IMR-90 (cell line): Measurements from ENCODE around the gene SLIT3.

Source experiments
- BHLHE40 ChIP-seq: fragments of 150-350 bp; IDR thresholded peaks from 2 replicates; pipeline ENCODE4 v1.6.1; 2016; ENCODE audit warnings: mild to moderate bottlenecking, low read depth, low read length
- CHD1 ChIP-seq: IDR thresholded peaks from 2 replicates; pipeline ENCODE4 v1.6.1; 2012; ENCODE audit warnings: low read depth, low read length, improper control_type of control experiment
- FOS ChIP-seq: fragments of 150-350 bp; IDR thresholded peaks from 2 replicates; pipeline ENCODE4 v1.6.1; 2016; ENCODE audit warnings: low read depth, low read length
- MAFK ChIP-seq: IDR thresholded peaks from 2 replicates; pipeline ENCODE4 v1.6.1; 2012; ENCODE audit warnings: low read depth, low read length, improper control_type of control experiment
- MAZ ChIP-seq: IDR thresholded peaks from 2 replicates; pipeline ENCODE4 v1.6.1; 2012; ENCODE audit warnings: low read depth, mild to moderate bottlenecking, low read length, improper control_type of control experiment, moderate library complexity, borderline replicate concordance
- MXI1 ChIP-seq: IDR thresholded peaks from 2 replicates; pipeline ENCODE4 v1.6.1; 2012; ENCODE audit warnings: low read depth, mild to moderate bottlenecking, low read length, moderate library complexity, borderline replicate concordance
- POLR2A ChIP-seq: IDR thresholded peaks from 2 replicates; pipeline ENCODE4 v1.6.1; 2012; ENCODE audit warnings: mild to moderate bottlenecking, low read depth, low read length
- RAD21 ChIP-seq: IDR thresholded peaks from 2 replicates; pipeline ENCODE4 v1.6.1; 2012; ENCODE audit warnings: low read length, improper control_type of control experiment
- RCOR1 ChIP-seq: IDR thresholded peaks from 2 replicates; pipeline ENCODE4 v1.6.1; 2012; ENCODE audit warnings: mild to moderate bottlenecking, low read length, improper control_type of control experiment; ENCODE audit not compliant: insufficient replicate concordance
- RFX5 ChIP-seq: IDR thresholded peaks from 2 replicates; pipeline ENCODE4 v1.8.0; 2012; ENCODE audit warnings: low read depth, mild to moderate bottlenecking, low read length, moderate library complexity
- SMC3 ChIP-seq: fragments of 150-350 bp; IDR thresholded peaks from 2 replicates; pipeline ENCODE4 v1.6.1; 2016; ENCODE audit warnings: low read depth, mild to moderate bottlenecking, antibody characterized with exemption, low read length, moderate library complexity
- TF ChIP-seq, protein P1 (sequence below): conservative IDR thresholded peaks from 2 replicates; pipeline ENCODE4 v1.5.1; 2012; ENCODE audit warnings: mild to moderate bottlenecking, low read depth, low read length, improper control_type of control experiment
- TF ChIP-seq, protein P2 (sequence below): fragments of 150-350 bp; IDR thresholded peaks from 2 replicates; pipeline ENCODE4 v1.6.1; 2017; ENCODE audit warnings: mild to moderate bottlenecking, antibody characterized with exemption, low read length, low read depth
- TF ChIP-seq, protein P3 (sequence below): fragments of 150-350 bp; IDR thresholded peaks from 2 replicates; pipeline ENCODE4 v1.6.1; 2016; ENCODE audit warnings: low read depth, mild to moderate bottlenecking, low read length, moderate library complexity, borderline replicate concordance

DNA sequence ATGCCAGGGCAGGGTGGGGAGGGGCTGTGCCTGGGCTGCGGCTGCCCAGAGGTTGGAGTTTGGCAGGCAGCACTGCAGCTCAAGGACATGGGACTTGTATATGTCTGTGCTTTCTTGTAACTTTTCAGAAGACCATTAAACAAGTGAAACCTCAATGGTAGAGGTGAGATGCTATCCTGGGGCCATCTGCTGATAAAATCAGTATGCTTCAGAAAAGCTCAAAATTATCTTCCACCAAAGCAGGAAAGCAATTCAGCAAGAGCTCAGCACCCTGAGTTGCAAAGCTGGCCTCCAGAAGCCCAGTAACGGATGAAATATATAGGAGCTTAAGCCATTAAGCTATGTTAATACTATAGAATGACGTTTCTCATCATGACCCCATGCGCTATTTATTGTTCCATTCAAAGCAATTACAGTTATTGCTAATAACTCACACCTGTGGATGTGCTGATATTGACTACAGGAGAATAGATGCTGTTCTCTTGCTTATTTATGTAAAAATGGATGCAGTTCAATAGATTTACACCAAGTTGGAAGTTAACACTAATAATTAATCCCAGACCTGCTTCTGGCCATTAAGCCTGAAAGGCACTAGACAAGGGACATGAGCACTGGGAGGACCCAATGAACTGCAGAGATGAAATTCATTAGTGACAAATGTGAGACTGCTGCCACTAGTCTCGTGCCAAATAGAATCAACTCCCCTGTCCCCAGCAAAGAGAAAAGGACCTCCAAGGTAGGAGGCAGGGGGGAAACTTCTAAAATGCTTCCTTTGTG, 405.5 kb downstream of the SLIT3 start:
- no peak for TF ChIP-seq RAD21
- TF ChIP-seq SMC3 = no peak
- no peak for TF ChIP-seq MAFK
- no peak for TF ChIP-seq POLR2A
- no peak for TF ChIP-seq RFX5
- no peak for TF ChIP-seq FOS
- TF ChIP-seq, protein P1, sequence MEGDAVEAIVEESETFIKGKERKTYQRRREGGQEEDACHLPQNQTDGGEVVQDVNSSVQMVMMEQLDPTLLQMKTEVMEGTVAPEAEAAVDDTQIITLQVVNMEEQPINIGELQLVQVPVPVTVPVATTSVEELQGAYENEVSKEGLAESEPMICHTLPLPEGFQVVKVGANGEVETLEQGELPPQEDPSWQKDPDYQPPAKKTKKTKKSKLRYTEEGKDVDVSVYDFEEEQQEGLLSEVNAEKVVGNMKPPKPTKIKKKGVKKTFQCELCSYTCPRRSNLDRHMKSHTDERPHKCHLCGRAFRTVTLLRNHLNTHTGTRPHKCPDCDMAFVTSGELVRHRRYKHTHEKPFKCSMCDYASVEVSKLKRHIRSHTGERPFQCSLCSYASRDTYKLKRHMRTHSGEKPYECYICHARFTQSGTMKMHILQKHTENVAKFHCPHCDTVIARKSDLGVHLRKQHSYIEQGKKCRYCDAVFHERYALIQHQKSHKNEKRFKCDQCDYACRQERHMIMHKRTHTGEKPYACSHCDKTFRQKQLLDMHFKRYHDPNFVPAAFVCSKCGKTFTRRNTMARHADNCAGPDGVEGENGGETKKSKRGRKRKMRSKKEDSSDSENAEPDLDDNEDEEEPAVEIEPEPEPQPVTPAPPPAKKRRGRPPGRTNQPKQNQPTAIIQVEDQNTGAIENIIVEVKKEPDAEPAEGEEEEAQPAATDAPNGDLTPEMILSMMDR = no peak
- no peak for TF ChIP-seq BHLHE40
- TF ChIP-seq MXI1 = no peak
- TF ChIP-seq, protein P2, sequence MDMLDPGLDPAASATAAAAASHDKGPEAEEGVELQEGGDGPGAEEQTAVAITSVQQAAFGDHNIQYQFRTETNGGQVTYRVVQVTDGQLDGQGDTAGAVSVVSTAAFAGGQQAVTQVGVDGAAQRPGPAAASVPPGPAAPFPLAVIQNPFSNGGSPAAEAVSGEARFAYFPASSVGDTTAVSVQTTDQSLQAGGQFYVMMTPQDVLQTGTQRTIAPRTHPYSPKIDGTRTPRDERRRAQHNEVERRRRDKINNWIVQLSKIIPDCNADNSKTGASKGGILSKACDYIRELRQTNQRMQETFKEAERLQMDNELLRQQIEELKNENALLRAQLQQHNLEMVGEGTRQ = no peak
- TF ChIP-seq CHD1 = no peak
- TF ChIP-seq, protein P3, sequence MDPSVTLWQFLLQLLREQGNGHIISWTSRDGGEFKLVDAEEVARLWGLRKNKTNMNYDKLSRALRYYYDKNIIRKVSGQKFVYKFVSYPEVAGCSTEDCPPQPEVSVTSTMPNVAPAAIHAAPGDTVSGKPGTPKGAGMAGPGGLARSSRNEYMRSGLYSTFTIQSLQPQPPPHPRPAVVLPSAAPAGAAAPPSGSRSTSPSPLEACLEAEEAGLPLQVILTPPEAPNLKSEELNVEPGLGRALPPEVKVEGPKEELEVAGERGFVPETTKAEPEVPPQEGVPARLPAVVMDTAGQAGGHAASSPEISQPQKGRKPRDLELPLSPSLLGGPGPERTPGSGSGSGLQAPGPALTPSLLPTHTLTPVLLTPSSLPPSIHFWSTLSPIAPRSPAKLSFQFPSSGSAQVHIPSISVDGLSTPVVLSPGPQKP = no peak
- TF ChIP-seq MAZ = no peak
- TF ChIP-seq RCOR1 = no peak
